Measurements from ENCODE around the gene SACS.

GRCh38 chr13:23330356-23330755 is 103.1 kb downstream of the SACS start:
- TF ChIP-seq POLR2AphosphoS5 (IDR thresholded peaks at IDR 0.05) (no peak), CTCF (IDR thresholded peaks at IDR 0.05) (no peak), POLR2A (IDR thresholded peaks at IDR 0.05) (no peak), EP300 (IDR thresholded peaks at IDR 0.05) (no peak)

All from gastroesophageal sphincter (tissue), 3 donors.